ENCODE data around the gene PLXDC2. TPM values are rescaled to one million over a fixed set of nuclear protein-coding genes. Genes with fewer than 3 reads are reported as not detected.

PLXDC2 gene
- total RNA-seq, 1 experiment from 2014 or later: 38.7 TPM

- Histone ChIP-seq H2BK15ac (ENCODE audit: low read depth, low read length) (no peak overlapping the region), H3K79me2 (ENCODE audit: insufficient read depth, low read length) (no peaks in the 10 kb centered on the region), H2BK12ac (ENCODE audit: insufficient read length, low read depth, low read length) (no peak overlapping the region), H3K14ac (ENCODE audit: insufficient read depth, low read length) (no peak overlapping the region), H4K91ac (ENCODE audit: insufficient read length, low read depth, low read length) (no peak overlapping the region), H3K56ac (ENCODE audit: insufficient read length, low read depth, low read length) (no peak overlapping the region), H3K4me1 (ENCODE audit: insufficient read depth, low read length) (0 out of 2 replicates have a peak, but pooled peaks cover 6% of the 10 kb centered on the region), H3K27ac (ENCODE audit: insufficient read length, low read depth, low read length) (no peak overlapping the region), H2BK20ac (ENCODE audit: low read depth, low read length, poor library complexity, severe bottlenecking) (no peak overlapping the region), H4K8ac (replicated peaks; ENCODE audit: insufficient read length, low read depth, low read length) (no peak overlapping the region), H3K4me2 (ENCODE audit: insufficient read depth, insufficient read length, low read length) (no peak overlapping the region), H3K23ac (ENCODE audit: insufficient read length, low read depth, low read length) (no peak overlapping the region), H3K79me1 (ENCODE audit: insufficient read depth, low read depth, low read length, poor library complexity, severe bottlenecking) (no peaks in the 10 kb centered on the region), H2AFZ (ENCODE audit: low read length) (no peak overlapping the region), H2BK5ac (ENCODE audit: insufficient read length, low read length) (no peak overlapping the region), H3K27me3 (ENCODE audit: insufficient read depth, low read length) (no peaks in the 10 kb centered on the region), H2AK5ac (ENCODE audit: insufficient read length, low read length) (no peak overlapping the region), H4K5ac (ENCODE audit: insufficient read length, low read depth, low read length) (no peak overlapping the region), H4K20me1 (ENCODE audit: control insufficient read depth, insufficient read depth, insufficient read length) (no peaks in the 10 kb centered on the region), H3K9me3 (ENCODE audit: control insufficient read depth, low read depth, low read length) (no peaks in the 10 kb centered on the region), H3T11ph (ENCODE audit: low read length) (no peak overlapping the region), H3K9ac (ENCODE audit: extremely low read depth, insufficient read length, low read length) (no peak overlapping the region), H3K23me2 (ENCODE audit: insufficient read length, low read depth, low read length, poor library complexity, severe bottlenecking) (no peaks in the 10 kb centered on the region), H3K4ac (ENCODE audit: low read depth, low read length) (no peak overlapping the region), H2BK120ac (ENCODE audit: low read depth, low read length, poor library complexity, severe bottlenecking) (no peak overlapping the region), H3K18ac (ENCODE audit: insufficient read length, low read depth, low read length) (no peak overlapping the region)
- Mint-ChIP-seq H3K27ac (peak overlapping the region; percentile 24 to 54 (median 40); a peak in 1 of 7 replicates), H3K36me3 (ENCODE audit: insufficient read depth in 1 of 3, low read depth in 3 of 3) (peaks cover 3 to 4% (median 4%) of the 10 kb centered on the region in 3 experiments; a peak in 3 of 7 replicates), H3K4me3 (no peak overlapping the region), H3K27me3 (ENCODE audit: low read depth) (no peaks in the 10 kb centered on the region), H3K4me1 (peaks cover 9 to 17% of the 10 kb centered on the region in 2 experiments; a peak in 3 of 4 replicates), H3K9me3 (no peaks in the 10 kb centered on the region)
- TF ChIP-seq CTCF (conservative IDR thresholded peaks at IDR 0.05): no peak
- no CpG with 5 or more reads among the region's 5 CpGs for WGBS (ENCODE audit: extremely low coverage, insufficient read length, low lambda C conversion rate)
- DNase-seq: no peak
Observed at GRCh38 chr10:20085115-20085514, 268.9 kb downstream of the PLXDC2 start.

All from H9 (cell line).